SU-DHL-6 (cell line): Measurements from ENCODE around the gene PALLD.

Experiments used
- H2AFZ ChIP-seq: fragments of 200-600 bp; sonication (generic); 2 replicates; pipeline ENCODE4 v1.6.1; 2014; ENCODE audit warnings: low read depth, mild to moderate bottlenecking, moderate library complexity, mixed read lengths, antibody characterized with exemption, low read length; ENCODE audit not compliant: severe bottlenecking
- H3F3A ChIP-seq: fragments of 200-600 bp; shearing (Covaris generic); 2 replicates; pipeline ENCODE4 v1.6.0; 2016; ENCODE audit warnings: antibody characterized with exemption, mild to moderate bottlenecking; ENCODE audit not compliant: insufficient read depth
- H3K27ac ChIP-seq: fragments of 200-600 bp; sonication (generic); 2 replicates; pipeline ENCODE4 v1.5.1; 2016; ENCODE audit warnings: low read depth, mild to moderate bottlenecking, low read length, moderate library complexity, mixed read lengths
- H3K27me3 ChIP-seq: fragments of 200-600 bp; sonication (generic), shearing (Covaris generic); 2 replicates; pipeline ENCODE4 v1.6.0; 2014; ENCODE audit warnings: mild to moderate bottlenecking, low read length
- H3K36me3 ChIP-seq: fragments of 200-600 bp; sonication (generic); 2 replicates; pipeline ENCODE4 v1.6.1; 2014; ENCODE audit warnings: mild to moderate bottlenecking, low read length, mixed read lengths
- H3K4me2 ChIP-seq: fragments of 300-600, 200-600 bp; shearing (Covaris generic), sonication (generic); 2 replicates; pipeline ENCODE4 v1.6.0; 2014; ENCODE audit warnings: low read length, low read depth, mild to moderate bottlenecking; ENCODE audit not compliant: poor library complexity, severe bottlenecking
- H3K4me3 ChIP-seq: fragments of 200-600 bp; sonication (generic); 2 replicates; pipeline ENCODE4 v1.5.1; 2014; ENCODE audit warnings: antibody characterized with exemption, low read length, mild to moderate bottlenecking, mixed read lengths; ENCODE audit not compliant: insufficient read depth, poor library complexity, severe bottlenecking
- H3K79me2 ChIP-seq: fragments of 200-600 bp; sonication (generic); 2 replicates; pipeline ENCODE4 v1.6.1; 2014; ENCODE audit warnings: mild to moderate bottlenecking, low read length, moderate library complexity; ENCODE audit not compliant: insufficient read depth
- H3K9ac ChIP-seq: fragments of 200-600 bp; sonication (generic); 2 replicates; pipeline ENCODE4 v1.7.0; 2014; ENCODE audit warnings: mild to moderate bottlenecking, low read length
- H3K9me2 ChIP-seq: fragments of 200-600 bp; sonication (generic); replicated peaks from 2 replicates; pipeline ENCODE4 v1.6.1; 2014; ENCODE audit warnings: low read length; ENCODE audit not compliant: insufficient read depth
- H3K9me3 ChIP-seq: fragments of 200-600 bp; sonication (generic); 2 replicates; pipeline ENCODE4 v1.6.1; 2014; ENCODE audit warnings: low read length, mixed read lengths; ENCODE audit not compliant: insufficient read depth
- H4K20me1 ChIP-seq: fragments of 200-600 bp; sonication (generic); 2 replicates; pipeline ENCODE4 v1.6.1; 2014; ENCODE audit warnings: low read depth, mild to moderate bottlenecking, antibody characterized with exemption, low read length, moderate library complexity, mixed read lengths
- CTCF ChIP-seq: fragments of 200-600 bp; sonication (generic); IDR thresholded peaks from one replicate; pipeline ENCODE4 v1.5.1; 2017; ENCODE audit warnings: antibody characterized with exemption, mild to moderate bottlenecking, low read length, moderate library complexity; ENCODE audit not compliant: insufficient read depth, poor library complexity, severe bottlenecking
- EZH2phosphoT487 ChIP-seq: fragments of 200-600 bp; sonication (generic), shearing (Covaris generic); conservative IDR thresholded peaks from 2 replicates; pipeline ENCODE4 v1.6.1; 2018; ENCODE audit warnings: mild to moderate bottlenecking, antibody characterized with exemption, low read length, moderate library complexity, mixed read lengths

Gene PALLD

GRCh38 chr4:168771251-168771650 lies 274.4 kb downstream of the PALLD start:
- no peak for TF ChIP-seq EZH2phosphoT487
- TF ChIP-seq CTCF = no peak
- Histone ChIP-seq H3F3A (no peaks in the 10 kb centered on the region), H3K27ac (no peak overlapping the region), H3K9me3 (no peaks in the 10 kb centered on the region), H3K79me2 (no peaks in the 10 kb centered on the region), H2AFZ (no peak overlapping the region), H3K27me3 (no peaks in the 10 kb centered on the region), H3K4me2 (no peak overlapping the region), H3K9ac (no peak overlapping the region), H3K9me2 (no peaks in the 10 kb centered on the region), H3K36me3 (no peaks in the 10 kb centered on the region), H3K4me3 (no peak overlapping the region), H4K20me1 (no peaks in the 10 kb centered on the region)

GRCh38 chr4:168773388-168774195 lies 276.7 kb downstream of the PALLD start:
- Histone ChIP-seq H3K9ac (no peak overlapping the region), H3K9me2 (no peaks in the 10 kb centered on the region), H3K9me3 (no peaks in the 10 kb centered on the region), H3F3A (no peaks in the 10 kb centered on the region), H3K27me3 (no peaks in the 10 kb centered on the region), H3K4me2 (no peak overlapping the region), H4K20me1 (no peaks in the 10 kb centered on the region), H3K4me3 (no peak overlapping the region), H3K36me3 (no peaks in the 10 kb centered on the region), H3K79me2 (no peaks in the 10 kb centered on the region), H2AFZ (no peak overlapping the region), H3K27ac (no peak overlapping the region)
- no peak for TF ChIP-seq CTCF
- no peak for TF ChIP-seq EZH2phosphoT487

- no peaks in the 10 kb centered on the region for H3K27me3 ChIP-seq
- no peak overlapping the region for H3K27ac ChIP-seq
- no peak overlapping the region for H3K4me2 ChIP-seq
- no peak overlapping the region for H3K9ac ChIP-seq
- no peaks in the 10 kb centered on the region for H3K9me2 ChIP-seq
- H3K36me3 ChIP-seq = no peaks in the 10 kb centered on the region
- no peaks in the 10 kb centered on the region for H3K79me2 ChIP-seq
- TF ChIP-seq CTCF (no peak), EZH2phosphoT487 (no peak)
- no peaks in the 10 kb centered on the region for H3K9me3 ChIP-seq
- H4K20me1 ChIP-seq = no peaks in the 10 kb centered on the region
- H2AFZ ChIP-seq = no peak overlapping the region
- no peaks in the 10 kb centered on the region for H3F3A ChIP-seq
- H3K4me3 ChIP-seq = no peak overlapping the region
These were observed 279.5 kb downstream of the PALLD start for GRCh38 chr4:168776382-168776781.
